Adipocyte (in vitro differentiated cells): ENCODE measurements around the gene TBL1X.
A peak's percentile ranks its signal among the peaks of the same experiment; 100 is the strongest.
"Not testable (repeated sequence)": the region's sequence is repeated elsewhere in the genome, so short reads cannot be mapped to it uniquely, and the experiment has no call there.

Experiments used
- DNase-seq: peaks from one replicate; pipeline ENCODE4 v3.0.0-alpha.2; 2015; ENCODE audit warnings: low read depth
- H3K27me3 ChIP-seq: replicated peaks from 2 replicates; pipeline ENCODE4 v1.7.0; 2013; ENCODE audit warnings: mild to moderate bottlenecking, low read length, moderate library complexity; ENCODE audit not compliant: control insufficient read depth, insufficient read depth
- H3K36me3 ChIP-seq: 2 replicates; pipeline ENCODE4 v1.7.0; 2013; ENCODE audit warnings: low read length, mild to moderate bottlenecking, moderate library complexity; ENCODE audit not compliant: control insufficient read depth, insufficient read depth, severe bottlenecking
- H3K4me1 ChIP-seq: 2 replicates; pipeline ENCODE4 v1.7.0; 2013; ENCODE audit warnings: mild to moderate bottlenecking, low read length, moderate library complexity; ENCODE audit not compliant: control insufficient read depth, insufficient read depth
- H3K4me3 ChIP-seq: 2 replicates; pipeline ENCODE4 v1.7.0; 2013; ENCODE audit warnings: mild to moderate bottlenecking, low read length, moderate library complexity
- H3K9ac ChIP-seq: 2 replicates; pipeline ENCODE4 v1.7.0; 2013; ENCODE audit warnings: mild to moderate bottlenecking, low read length, moderate library complexity
- H3K9me3 ChIP-seq: 2 replicates; pipeline ENCODE4 v1.7.0; 2013; ENCODE audit warnings: mild to moderate bottlenecking, low read length, moderate library complexity; ENCODE audit not compliant: control insufficient read depth

Gene TBL1X

DNA sequence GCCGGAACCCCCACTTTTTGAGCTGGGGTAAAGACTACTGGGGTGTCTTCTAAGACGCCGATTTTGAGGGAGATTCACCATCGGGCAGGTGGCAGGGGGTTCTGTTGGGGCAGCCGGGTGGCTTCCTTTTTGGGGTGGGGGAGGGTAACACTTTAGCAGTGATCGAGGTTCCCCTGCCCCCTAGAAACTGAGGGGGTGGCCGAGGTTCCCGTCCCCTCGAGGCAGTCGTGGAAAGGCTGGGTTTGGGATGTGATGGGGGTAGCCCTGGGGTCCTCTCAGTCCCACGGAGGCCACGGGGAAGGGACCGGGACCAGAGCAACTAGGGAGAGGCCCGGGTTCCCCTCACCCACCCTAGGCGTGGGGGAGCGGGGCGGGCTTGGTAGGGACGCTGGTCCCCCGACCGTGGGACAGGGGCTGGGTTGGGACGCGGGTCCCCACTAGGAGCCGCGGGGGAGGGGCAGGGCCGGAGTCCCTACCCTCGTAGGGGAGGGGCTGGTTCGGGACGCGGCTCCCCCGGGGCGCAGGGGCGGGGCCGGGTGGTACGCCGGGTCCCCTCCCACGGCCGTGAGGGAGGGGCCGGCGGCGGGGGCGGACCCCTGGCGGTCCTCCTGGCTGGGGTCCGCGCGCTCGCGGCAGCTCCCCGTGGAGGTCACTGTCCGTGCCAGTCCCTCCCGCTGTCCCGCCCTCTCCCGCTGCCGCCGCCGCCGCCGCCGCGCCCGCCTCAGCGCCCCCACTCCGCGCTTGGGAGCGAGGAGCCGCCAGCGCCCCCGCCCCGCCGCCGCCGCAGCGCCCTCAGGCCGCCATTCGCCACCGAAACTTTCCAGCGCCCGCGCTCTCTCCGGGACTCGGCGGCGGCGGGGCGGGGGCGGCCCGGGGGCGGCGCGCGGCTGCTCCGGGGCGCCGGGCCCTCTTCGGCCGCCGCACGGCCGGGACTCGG lies at the start of gene TBL1X:
TBL1X (plus strand) TSS at position 624 of the 937 bp plus-strand sequence. CDS start 188,529 bp downstream, outside the sequence.
- peaks cover 10% of the 10 kb centered on the region for H3K27me3 ChIP-seq
- peak within 1 kb of the TSS; percentile 74 for H3K9ac ChIP-seq
- DNase-seq, result peak; percentile 70
- no peaks in the 10 kb centered on the region for H3K9me3 ChIP-seq
- H3K36me3 ChIP-seq, result no peaks in the 10 kb centered on the region
- peaks cover 4% of the 10 kb centered on the region for H3K4me1 ChIP-seq
- H3K4me3 ChIP-seq, result peak within 1 kb of the TSS; percentile 75

DNA sequence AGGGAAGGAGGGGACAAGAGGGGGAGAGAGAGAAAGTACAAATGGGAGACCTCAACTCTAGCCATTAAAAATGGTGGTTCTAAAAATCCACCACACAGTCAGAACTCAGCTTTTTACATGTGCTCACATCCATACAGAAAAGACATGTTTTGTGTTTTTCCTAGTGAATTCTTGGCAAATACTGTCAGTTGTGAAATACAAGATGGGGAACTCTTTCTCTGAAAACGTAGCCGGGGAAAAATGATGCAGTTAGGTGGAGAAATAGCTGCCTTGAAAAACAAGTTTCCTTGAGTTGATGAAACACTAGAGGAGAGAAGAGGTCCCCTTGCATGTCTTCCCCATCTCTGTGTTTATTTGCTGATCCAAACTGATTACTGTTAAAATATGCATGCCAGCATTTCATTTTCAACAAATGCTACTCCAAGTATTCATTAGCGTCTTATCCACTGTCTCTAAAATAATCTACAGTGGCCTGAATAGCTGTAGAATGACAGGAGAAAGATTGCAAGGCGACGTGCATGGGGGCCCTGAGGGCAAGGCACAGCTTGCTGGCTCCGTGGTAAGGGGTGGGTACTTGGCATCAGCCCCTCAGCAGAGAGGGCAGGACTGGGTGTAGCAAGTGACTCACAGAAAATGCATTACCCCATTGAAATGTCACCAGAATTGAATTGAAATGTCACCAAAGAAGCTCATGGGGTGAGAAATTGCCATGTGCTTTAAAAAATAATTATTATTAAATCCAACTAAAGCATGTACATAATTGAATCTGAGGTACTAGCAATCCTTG lies 48.1 kb upstream of the TBL1X start:
- Histone ChIP-seq H3K4me3 (peak overlapping the region; percentile 56), H3K36me3 (no peaks in the 10 kb centered on the region), H3K4me1 (peaks cover 14% of the 10 kb centered on the region), H3K9ac (peak overlapping the region; percentile 39), H3K9me3 (no peaks in the 10 kb centered on the region), H3K27me3 (peaks cover 4% of the 10 kb centered on the region)
- DNase-seq, result peak; percentile 74

DNA sequence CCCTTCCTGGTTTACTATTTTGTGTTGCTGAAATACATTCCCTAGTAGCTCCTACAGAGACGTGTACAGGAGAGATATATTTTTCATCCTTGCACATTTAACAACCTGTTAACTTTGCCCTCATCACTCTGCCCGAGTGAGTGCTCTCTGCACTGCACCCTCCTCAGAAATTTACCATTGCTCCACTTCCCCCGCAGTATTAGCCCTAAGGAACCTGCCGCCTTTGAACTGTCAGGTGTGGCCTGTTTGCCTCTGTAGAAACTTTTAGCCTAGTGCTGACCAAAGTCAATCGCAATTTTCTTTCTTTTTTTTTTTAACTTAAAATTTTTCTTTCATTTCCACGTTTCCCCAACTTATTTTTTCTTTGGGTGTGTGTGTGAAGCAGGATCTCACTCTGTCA lies 46.6 kb upstream of the TBL1X start:
- no peak overlapping the region for H3K4me3 ChIP-seq
- H3K4me1 ChIP-seq, result peaks cover 14% of the 10 kb centered on the region
- H3K36me3 ChIP-seq, result no peaks in the 10 kb centered on the region
- no peak overlapping the region for H3K9ac ChIP-seq
- no peaks in the 10 kb centered on the region for H3K9me3 ChIP-seq
- peaks cover 4% of the 10 kb centered on the region for H3K27me3 ChIP-seq
- no peak for DNase-seq

DNA sequence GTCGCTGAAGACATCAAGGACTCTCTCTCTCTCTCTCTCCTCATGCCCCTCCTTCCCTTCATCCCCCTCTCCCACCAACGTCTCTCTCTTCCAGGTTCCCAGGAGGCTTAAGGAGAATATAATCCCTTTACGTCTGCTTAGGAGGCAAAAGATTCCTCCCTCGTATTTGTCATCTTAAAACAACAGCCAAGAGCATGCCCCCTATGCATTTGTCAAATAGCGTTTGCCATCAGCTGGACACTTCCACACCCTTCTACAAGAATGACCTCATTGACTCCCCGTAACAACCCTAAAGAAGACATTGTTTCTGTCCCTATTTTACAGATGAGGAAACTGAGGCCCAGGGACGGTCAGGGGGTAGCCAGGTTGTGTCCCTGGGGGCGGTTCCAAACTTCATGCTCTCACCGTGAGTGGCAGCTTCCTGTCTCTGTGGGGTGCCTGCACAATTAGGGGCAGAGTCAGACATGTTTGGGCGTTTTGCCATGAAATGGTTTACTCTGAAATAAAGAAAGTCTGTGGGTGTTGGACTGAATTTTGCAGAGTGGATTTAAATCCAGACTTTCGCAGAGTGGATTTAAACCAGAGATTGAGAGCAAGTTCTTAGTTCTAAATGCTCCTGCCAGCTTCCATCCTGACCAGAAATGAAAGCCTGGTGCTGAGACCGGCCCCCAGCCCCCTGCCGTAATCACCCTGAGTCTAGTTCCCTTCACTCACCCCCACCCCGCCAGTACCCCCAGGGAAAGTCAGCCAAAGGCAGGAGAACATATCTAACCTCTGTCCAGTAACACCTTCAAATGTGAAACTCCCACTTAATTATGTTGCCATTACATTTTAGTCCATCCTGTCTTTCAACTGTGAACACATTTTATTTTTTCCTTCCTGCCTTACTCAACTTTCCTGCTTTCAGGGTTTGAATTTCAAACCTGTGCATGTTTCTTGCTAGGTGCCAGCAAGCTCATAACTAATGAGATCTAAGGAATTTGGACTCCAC lies 44.3 kb upstream of the TBL1X start:
- Histone ChIP-seq H3K4me1 (peaks cover 14% of the 10 kb centered on the region), H3K27me3 (peaks cover 4% of the 10 kb centered on the region), H3K9ac (no peak overlapping the region), H3K9me3 (no peaks in the 10 kb centered on the region), H3K36me3 (no peaks in the 10 kb centered on the region), H3K4me3 (no peak overlapping the region)
- DNase-seq, result no peak

DNA sequence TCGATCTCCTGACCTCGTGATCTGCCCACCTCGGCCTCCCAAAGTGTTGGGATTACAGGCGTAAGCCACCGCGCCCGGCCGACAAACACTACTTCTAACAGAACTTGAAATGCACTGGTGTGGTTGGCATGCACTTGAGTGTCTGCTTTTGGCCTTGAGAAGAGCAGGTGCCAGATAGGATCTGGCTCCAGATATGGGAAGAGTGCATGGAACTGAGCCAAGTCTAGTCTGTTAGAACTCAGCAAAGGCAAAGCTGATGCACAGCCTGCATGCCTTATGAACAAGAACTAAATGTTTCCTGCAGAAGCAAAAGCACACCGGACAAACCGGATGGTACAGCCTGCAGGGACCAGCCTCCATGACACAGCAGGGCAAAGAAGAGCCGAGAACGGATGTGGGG lies 35.1 kb upstream of the TBL1X start:
- H3K4me1 ChIP-seq, result no peaks in the 10 kb centered on the region
- H3K9ac ChIP-seq, result no peak overlapping the region
- H3K27me3 ChIP-seq, result no peaks in the 10 kb centered on the region
- peaks cover 4% of the 10 kb centered on the region for H3K9me3 ChIP-seq
- H3K4me3 ChIP-seq, result no peak overlapping the region
- DNase-seq, result no peak
- H3K36me3 ChIP-seq, result no peaks in the 10 kb centered on the region

DNA sequence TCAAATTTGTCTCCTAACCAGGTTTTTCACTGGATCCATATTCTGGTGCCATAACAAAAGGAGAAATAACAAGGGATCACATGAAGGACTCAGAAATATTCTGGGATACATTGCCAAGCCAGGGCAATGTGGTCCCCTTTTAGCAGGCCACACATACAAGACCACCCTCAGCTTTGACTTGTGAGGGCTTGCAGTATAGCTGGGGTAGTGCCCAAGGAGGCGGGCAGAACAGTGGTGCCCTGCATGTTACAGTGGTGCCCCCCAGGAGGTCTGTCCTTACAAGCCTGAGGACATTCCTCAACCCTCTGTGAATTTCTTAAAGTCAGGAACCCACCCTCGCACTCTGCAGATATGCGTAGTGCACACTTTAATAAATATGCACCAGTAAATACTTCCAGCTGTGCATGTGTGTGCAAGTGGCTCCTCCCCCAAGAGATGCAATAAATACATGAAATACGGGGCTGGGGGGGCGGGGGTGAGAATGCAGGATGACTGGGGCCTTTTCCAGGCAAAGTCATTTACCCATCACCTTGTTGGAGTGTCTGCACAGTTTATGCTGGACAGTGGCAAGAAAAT lies 34.4 kb upstream of the TBL1X start:
- DNase-seq, result no peak
- H3K27me3 ChIP-seq, result no peaks in the 10 kb centered on the region
- H3K4me1 ChIP-seq, result no peaks in the 10 kb centered on the region
- H3K9me3 ChIP-seq, result peaks cover 4% of the 10 kb centered on the region
- H3K36me3 ChIP-seq, result no peaks in the 10 kb centered on the region
- H3K9ac ChIP-seq, result no peak overlapping the region
- no peak overlapping the region for H3K4me3 ChIP-seq

DNA sequence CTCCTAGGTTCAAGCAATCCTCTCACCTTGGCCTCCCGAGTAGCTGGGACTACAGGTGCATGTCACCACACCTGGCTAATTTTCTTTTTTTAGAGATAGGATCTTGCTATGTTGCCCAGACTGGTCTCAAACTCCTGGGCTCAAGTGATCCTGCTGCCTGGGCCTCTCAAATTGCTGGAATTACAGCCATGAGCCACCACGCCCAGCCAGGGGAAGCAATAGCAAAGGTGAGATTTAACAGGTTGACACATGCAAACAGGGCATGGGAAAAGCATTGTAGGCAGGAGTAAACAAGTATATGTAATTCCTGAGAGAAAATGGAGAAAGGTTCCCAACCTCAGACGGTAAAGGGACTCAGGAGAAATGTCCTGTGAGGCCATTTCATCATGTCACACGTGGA lies 33.6 kb upstream of the TBL1X start:
- Histone ChIP-seq H3K36me3 (no peaks in the 10 kb centered on the region), H3K27me3 (no peaks in the 10 kb centered on the region), H3K9me3 (peaks cover 4% of the 10 kb centered on the region), H3K4me3 (no peak overlapping the region), H3K9ac (no peak overlapping the region), H3K4me1 (no peaks in the 10 kb centered on the region)
- no peak for DNase-seq

DNA sequence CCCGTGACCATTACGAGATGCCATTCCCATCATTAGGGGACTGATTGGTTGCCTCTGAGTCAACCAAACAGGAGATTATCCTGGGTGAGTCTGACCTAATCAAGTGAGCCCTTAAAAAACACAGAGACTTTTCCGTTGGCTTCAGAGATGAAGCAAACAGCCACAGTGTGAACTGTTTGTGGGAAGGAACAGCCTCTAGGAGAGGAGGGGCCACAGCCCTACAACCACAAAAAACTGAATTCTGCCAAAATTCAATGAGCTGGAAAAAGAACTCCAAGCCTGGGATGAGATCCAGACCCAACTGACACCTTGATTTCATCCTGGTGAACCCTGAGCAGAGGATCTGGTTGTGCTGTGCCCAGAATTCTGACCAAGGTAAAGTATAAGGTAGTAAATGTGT lies 31.3 kb upstream of the TBL1X start:
- no peak for DNase-seq
- Histone ChIP-seq H3K4me1 (no peaks in the 10 kb centered on the region), H3K36me3 (no peaks in the 10 kb centered on the region), H3K4me3 (no peak overlapping the region), H3K9ac (no peak overlapping the region), H3K27me3 (no peaks in the 10 kb centered on the region), H3K9me3 (no peaks in the 10 kb centered on the region)

DNA sequence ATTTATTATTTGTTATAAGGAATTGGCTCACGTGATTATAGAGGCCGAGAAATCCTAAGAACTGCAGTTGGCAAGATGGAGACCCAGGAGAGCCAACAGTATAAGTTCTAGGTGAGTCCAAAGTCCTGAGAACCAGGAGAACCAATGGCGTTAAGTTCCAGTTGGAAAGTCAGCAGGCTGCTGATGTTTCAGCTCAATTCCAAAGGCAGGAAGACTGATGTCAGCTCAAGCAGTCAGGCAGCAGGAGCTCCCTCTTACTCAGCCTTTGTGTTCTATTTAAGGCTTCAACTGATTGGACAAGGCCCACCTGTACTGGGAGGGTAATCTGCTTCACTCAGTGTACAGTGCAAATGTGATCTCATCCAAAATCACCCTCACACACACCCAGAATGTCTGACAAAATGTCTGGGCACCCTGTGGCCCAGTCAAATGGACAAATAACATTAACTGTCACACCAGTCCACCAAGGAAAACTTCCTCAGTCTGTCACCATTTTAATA lies 30.8 kb upstream of the TBL1X start:
- DNase-seq, result no peak
- H3K4me3 ChIP-seq, result no peak overlapping the region
- no peaks in the 10 kb centered on the region for H3K27me3 ChIP-seq
- no peaks in the 10 kb centered on the region for H3K9me3 ChIP-seq
- no peaks in the 10 kb centered on the region for H3K4me1 ChIP-seq
- no peaks in the 10 kb centered on the region for H3K36me3 ChIP-seq
- H3K9ac ChIP-seq, result no peak overlapping the region

DNA sequence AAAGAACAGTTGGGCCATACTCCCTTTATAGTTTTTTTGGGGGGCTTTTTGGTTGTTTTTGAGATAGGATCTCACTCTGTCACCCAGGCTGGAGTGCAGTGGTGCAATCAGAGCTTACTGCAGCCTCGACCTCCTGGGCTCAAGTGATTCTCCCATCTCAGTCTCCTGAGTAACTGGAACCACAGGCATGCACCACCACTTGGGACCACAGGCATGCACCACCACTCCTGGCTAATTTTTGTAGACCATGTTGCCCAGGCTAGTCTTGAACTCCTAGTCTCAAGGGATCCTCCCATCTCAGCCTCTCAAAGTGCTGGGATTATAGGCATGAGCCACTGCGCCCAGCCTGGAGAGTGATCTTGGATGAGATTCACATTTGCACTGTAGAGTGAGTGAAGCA lies 29.8 kb upstream of the TBL1X start:
- not testable (repeated sequence) for H3K4me3 ChIP-seq, H3K9me3 ChIP-seq, H3K36me3 ChIP-seq, H3K4me1 ChIP-seq, DNase-seq, H3K27me3 ChIP-seq, H3K9ac ChIP-seq
